ENCODE data around the gene ZBED2. TPM values are rescaled to one million over a fixed set of nuclear protein-coding genes. Genes with fewer than 3 reads are reported as not detected.

ZBED2 gene
- polyA plus RNA-seq, 1 of the 3 experiments (the other 2 are of a cell fraction), result 0.76 TPM

GRCh38 chr3:111570404-111571030 is 24.6 kb downstream of the ZBED2 start:
- no peaks in the 10 kb centered on the region for H3K27me3 ChIP-seq (ENCODE audit: insufficient read depth)
- TF ChIP-seq CTCF (IDR thresholded peaks at IDR 0.05) (no peak), ZBTB33 (IDR thresholded peaks at IDR 0.05; ENCODE audit: borderline replicate concordance, low read depth) (no peak), RAD21 (IDR thresholded peaks at IDR 0.05; ENCODE audit: low read length) (no peak), IRF3 (IDR thresholded peaks at IDR 0.05; ENCODE audit: low read depth, low read length) (no peak), MEF2A (IDR thresholded peaks at IDR 0.05; ENCODE audit: borderline replicate concordance, low read depth) (no peak), MAX (IDR thresholded peaks at IDR 0.05; ENCODE audit: low read depth) (no peak), SMC3 (IDR thresholded peaks at IDR 0.05; ENCODE audit: low read depth, low read length) (no peak), SIN3A (IDR thresholded peaks at IDR 0.05; ENCODE audit: borderline replicate concordance, low read depth, low read length) (no peak), PBX3 (IDR thresholded peaks at IDR 0.05) (no peak)
- WGBS (ENCODE audit: low lambda C conversion rate), result 94% methylated on average over 7 of the region's 12 CpGs
- no peaks in the 10 kb centered on the region for H3K9me3 ChIP-seq
- H4K20me1 ChIP-seq (ENCODE audit: insufficient read depth), result no peaks in the 10 kb centered on the region
- no peak overlapping the region for H3K4me2 ChIP-seq
- H3K9me2 ChIP-seq, result no peaks in the 10 kb centered on the region
- H3K79me2 ChIP-seq (ENCODE audit: insufficient read depth), result no peaks in the 10 kb centered on the region
- H3K36me3 ChIP-seq (replicated peaks in 1 of 2; ENCODE audit: control insufficient read depth in 1 of 2, insufficient read depth in 2 of 2, low read length in 1 of 2), result no peaks in the 10 kb centered on the region
- H3K9ac ChIP-seq, result no peak overlapping the region
- POLR2A ChIA-PET, result no interaction called here
- H3K4me1 ChIP-seq (ENCODE audit: control insufficient read depth in 1 of 2, insufficient read depth in 2 of 2, low read depth in 1 of 2, low read length in 1 of 2), result peaks cover 3 to 13% of the 10 kb centered on the region in 2 experiments; a peak in 2 of 4 replicates
- no peak for DNase-seq
- H3F3A ChIP-seq (replicated peaks; ENCODE audit: insufficient read depth), result peaks cover 7% of the 10 kb centered on the region
- no peak overlapping the region for H3K4me3 ChIP-seq (ENCODE audit: low read depth in 2 of 2, low read length in 1 of 2)
- CTCF ChIA-PET, result interaction anchor here (0.6 kb wide), 1 partner anchor 70 kb away, joined by 4 read pairs; no protein-coding TSS in a partner anchor
- no peak overlapping the region for H3K27ac ChIP-seq (ENCODE audit: low read depth in 2 of 2, low read length in 1 of 2)
- no peak overlapping the region for H2AFZ ChIP-seq (ENCODE audit: low read depth)

Measured in SK-N-SH (cell line).